H9 (cell line): ENCODE results near the gene CRACR2A. TPM values are rescaled to one million over a fixed set of nuclear protein-coding genes. Genes with fewer than 3 reads are reported as not detected.
A peak's percentile ranks its signal among the peaks of the same experiment; 100 is the strongest.

ENCODE experiments used
- DNase-seq: peaks from one replicate; pipeline ENCODE4 v3.0.0-alpha.2; 2017
- H2AFZ ChIP-seq: one replicate; pipeline ENCODE4 v1.6.1; 2013; ENCODE audit warnings: mild to moderate bottlenecking, low read length, control low read depth, moderate library complexity
- H2AK5ac ChIP-seq: 2 replicates; pipeline ENCODE4 v1.6.1; 2013; ENCODE audit warnings: low read length, control low read depth, mixed read lengths; ENCODE audit not compliant: insufficient read length
- H2BK120ac ChIP-seq: one replicate; pipeline ENCODE4 v1.6.1; 2013; ENCODE audit warnings: low read depth, mild to moderate bottlenecking, low read length, control low read depth, inconsistent platforms; ENCODE audit not compliant: poor library complexity, severe bottlenecking
- H2BK12ac ChIP-seq: 2 replicates; pipeline ENCODE4 v1.6.1; 2013; ENCODE audit warnings: low read length, control low read depth, mixed read lengths, low read depth; ENCODE audit not compliant: insufficient read length
- H2BK15ac ChIP-seq: 2 replicates; pipeline ENCODE4 v1.6.1; 2013; ENCODE audit warnings: low read depth, low read length, control low read depth
- H2BK20ac ChIP-seq: one replicate; pipeline ENCODE4 v1.6.1; 2013; ENCODE audit warnings: low read depth, mild to moderate bottlenecking, low read length, control low read depth, inconsistent platforms; ENCODE audit not compliant: poor library complexity, severe bottlenecking
- H2BK5ac ChIP-seq: 2 replicates; pipeline ENCODE4 v1.6.1; 2013; ENCODE audit warnings: low read length, control low read depth, mixed read lengths; ENCODE audit not compliant: insufficient read length
- H3K14ac ChIP-seq: 2 replicates; pipeline ENCODE4 v1.6.1; 2013; ENCODE audit warnings: low read length, control low read depth; ENCODE audit not compliant: insufficient read depth
- H3K18ac ChIP-seq: 2 replicates; pipeline ENCODE4 v1.6.1; 2013; ENCODE audit warnings: low read depth, mild to moderate bottlenecking, mixed read lengths, low read length, control low read depth; ENCODE audit not compliant: insufficient read length
- H3K23ac ChIP-seq: 2 replicates; pipeline ENCODE4 v1.6.1; 2013; ENCODE audit warnings: low read length, control low read depth, mixed read lengths, low read depth; ENCODE audit not compliant: insufficient read length
- H3K23me2 ChIP-seq: 2 replicates; pipeline ENCODE4 v1.6.1; 2013; ENCODE audit warnings: low read depth, mild to moderate bottlenecking, mixed read lengths, low read length, control low read depth; ENCODE audit not compliant: insufficient read length, poor library complexity, severe bottlenecking
- H3K27ac ChIP-seq: 2 replicates; pipeline ENCODE4 v1.5.1; 2013; ENCODE audit warnings: low read length, control low read depth, mixed read lengths, low read depth; ENCODE audit not compliant: insufficient read length
- H3K27me3 ChIP-seq: 2 replicates; pipeline ENCODE4 v1.6.1; 2013; ENCODE audit warnings: low read length, control low read depth, inconsistent platforms; ENCODE audit not compliant: insufficient read depth
- H3K4ac ChIP-seq: 2 replicates; pipeline ENCODE4 v1.6.1; 2013; ENCODE audit warnings: low read depth, mild to moderate bottlenecking, control low read depth, inconsistent platforms, low read length, moderate library complexity
- H3K4me1 ChIP-seq: 2 replicates; pipeline ENCODE4 v1.6.1; 2013; ENCODE audit warnings: low read length, control low read depth, inconsistent platforms; ENCODE audit not compliant: insufficient read depth
- H3K4me2 ChIP-seq: 2 replicates; pipeline ENCODE4 v1.6.1; 2013; ENCODE audit warnings: low read length, control low read depth, mixed read lengths; ENCODE audit not compliant: insufficient read length, insufficient read depth
- H3K56ac ChIP-seq: 2 replicates; pipeline ENCODE4 v1.6.1; 2013; ENCODE audit warnings: low read depth, mild to moderate bottlenecking, mixed read lengths, low read length, control low read depth; ENCODE audit not compliant: insufficient read length
- H3K79me1 ChIP-seq: 2 replicates; pipeline ENCODE4 v1.6.1; 2013; ENCODE audit warnings: low read depth, mild to moderate bottlenecking, moderate library complexity, low read length, control low read depth, inconsistent platforms; ENCODE audit not compliant: insufficient read depth, poor library complexity, severe bottlenecking
- H3K79me2 ChIP-seq: 2 replicates; pipeline ENCODE4 v1.6.1; 2013; ENCODE audit warnings: low read length, control low read depth, inconsistent platforms; ENCODE audit not compliant: insufficient read depth
- H3K9ac ChIP-seq: 2 replicates; pipeline ENCODE4 v1.6.1; 2013; ENCODE audit warnings: low read length, control low read depth, mixed read lengths; ENCODE audit not compliant: insufficient read length; ENCODE audit errors: extremely low read depth
- H3K9me3 ChIP-seq: one replicate; pipeline ENCODE4 v1.6.1; 2013; ENCODE audit warnings: low read depth, low read length, inconsistent platforms; ENCODE audit not compliant: control insufficient read depth
- H3T11ph ChIP-seq: one replicate; pipeline ENCODE4 v1.6.1; 2013; ENCODE audit warnings: mild to moderate bottlenecking, low read length, control low read depth, inconsistent platforms
- H4K20me1 ChIP-seq: one replicate; pipeline ENCODE4 v1.6.1; 2013; ENCODE audit not compliant: control insufficient read depth, insufficient read length, insufficient read depth
- H4K5ac ChIP-seq: 2 replicates; pipeline ENCODE4 v1.6.1; 2013; ENCODE audit warnings: low read depth, mild to moderate bottlenecking, mixed read lengths, low read length, control low read depth; ENCODE audit not compliant: insufficient read length
- H4K8ac ChIP-seq: replicated peaks from 2 replicates; pipeline ENCODE4 v1.6.1; 2013; ENCODE audit warnings: low read length, control low read depth, mixed read lengths, low read depth; ENCODE audit not compliant: insufficient read length
- H4K91ac ChIP-seq: 2 replicates; pipeline ENCODE4 v1.6.1; 2013; ENCODE audit warnings: low read depth, mild to moderate bottlenecking, moderate library complexity, mixed read lengths, low read length, control low read depth; ENCODE audit not compliant: insufficient read length
- H3K27ac Mint-ChIP-seq, 3 experiments: 2 replicates in 2 of 3; 3 replicates in 1 of 3; pipeline ENCODE4 v1.8.0; 2020 to 2021; ENCODE audit warnings: mixed read lengths in 3 of 3, mild to moderate bottlenecking in 1 of 3, moderate library complexity in 1 of 3
- H3K27me3 Mint-ChIP-seq: 2 replicates; pipeline ENCODE4 v1.8.0; 2021; ENCODE audit warnings: low read depth, mild to moderate bottlenecking, moderate library complexity, mixed read lengths
- H3K36me3 Mint-ChIP-seq, 3 experiments: 2 replicates in 2 of 3; 3 replicates in 1 of 3; pipeline ENCODE4 v1.8.0; 2020 to 2021; ENCODE audit warnings: low read depth in 3 of 3, mixed read lengths in 3 of 3; ENCODE audit not compliant: insufficient read depth in 1 of 3
- H3K4me1 Mint-ChIP-seq, 2 experiments: 2 replicates each; pipeline ENCODE4 v1.8.0; 2020; ENCODE audit warnings: mixed read lengths in 2 of 2
- H3K4me3 Mint-ChIP-seq, 2 experiments: 2 replicates in 1 of 2; 3 replicates in 1 of 2; pipeline ENCODE4 v1.8.0; 2020 to 2021; ENCODE audit warnings: mild to moderate bottlenecking in 2 of 2, mixed read lengths in 2 of 2, moderate library complexity in 1 of 2
- H3K9me3 Mint-ChIP-seq, 2 experiments: 2 replicates in 1 of 2; 3 replicates in 1 of 2; pipeline ENCODE4 v1.8.0; 2020; ENCODE audit warnings: mild to moderate bottlenecking in 2 of 2, mixed read lengths in 2 of 2, moderate library complexity in 1 of 2
- CTCF ChIP-seq: fragments of 200-600 bp; sonication (generic); conservative IDR thresholded peaks from 3 replicates; pipeline ENCODE4 v1.8.0; 2021; ENCODE audit warnings: antibody characterized with exemption, mild to moderate bottlenecking
- WGBS: extraction: QIAGEN DNeasy Blood & Tissue Kit; methylation state at CpG from one replicate; pipeline ENCODE4 v1.1.7; 2013; ENCODE audit warnings: missing lambda C conversion rate, low lambda C conversion rate, mixed read lengths; ENCODE audit not compliant: insufficient read length; ENCODE audit errors: extremely low coverage; 5-methylcytosine and 5-hydroxymethylcytosine counted together
- total RNA-seq: library from RNA; stranded (reverse); gene quantifications from 2 replicates; pipeline ENCODE4 v1.2.1, GENCODE V29; 2021

The CRACR2A gene
- total RNA-seq, 1 experiment from 2014 or later: 2.0 TPM

GRCh38 chr12:3725388-3726115 is 27.4 kb downstream of the CRACR2A start:
- no peak overlapping the region for H2AK5ac ChIP-seq
- no peak overlapping the region for H3K4me3 Mint-ChIP-seq
- no CpG with 5 or more reads among the region's 6 CpGs for WGBS

More at GRCh38 chr12:3725388-3726115, 27.4 kb downstream of the CRACR2A start:
- H4K5ac ChIP-seq: no peak overlapping the region
- no peak overlapping the region for H3T11ph ChIP-seq
- peaks cover 2% of the 10 kb centered on the region; the same call in 1 of the 2 replicates for H3K27me3 Mint-ChIP-seq
- H4K91ac ChIP-seq: no peak overlapping the region
- DNase-seq: peak; percentile 20
- peaks cover 23 to 34% of the 10 kb centered on the region in 2 experiments for H3K9me3 Mint-ChIP-seq
- H3K79me1 ChIP-seq: no peaks in the 10 kb centered on the region
- no peak overlapping the region for H2AFZ ChIP-seq
- H3K23me2 ChIP-seq: no peaks in the 10 kb centered on the region
- H2BK120ac ChIP-seq: no peak overlapping the region
- no peak overlapping the region for H2BK15ac ChIP-seq
- H3K27ac Mint-ChIP-seq: peak overlapping the region in 1 of 3 experiments; percentile 42; a peak in 2 of 7 replicates
- H3K79me2 ChIP-seq: no peaks in the 10 kb centered on the region
- H3K36me3 Mint-ChIP-seq: peaks cover 9 to 21% (median 15%) of the 10 kb centered on the region in 3 experiments
- H3K4me2 ChIP-seq: no peak overlapping the region
- no peak overlapping the region for H3K27ac ChIP-seq
- no peaks in the 10 kb centered on the region for H3K27me3 ChIP-seq
- H3K4me1 Mint-ChIP-seq: peaks cover 23 to 30% of the 10 kb centered on the region in 2 experiments
- H3K18ac ChIP-seq: peak overlapping the region; percentile 51
- peaks cover 4% of the 10 kb centered on the region; the same call in 1 of the 2 replicates for H3K4me1 ChIP-seq
- no peak overlapping the region for H2BK12ac ChIP-seq
- no peaks in the 10 kb centered on the region for H4K20me1 ChIP-seq
- no peak overlapping the region for H4K8ac ChIP-seq
- no peak overlapping the region for H3K23ac ChIP-seq
- no peak overlapping the region for H3K9ac ChIP-seq
- H3K9me3 ChIP-seq: peaks cover 22% of the 10 kb centered on the region
- H3K14ac ChIP-seq: no peak overlapping the region
- no peak overlapping the region for H2BK20ac ChIP-seq
- no peak for TF ChIP-seq CTCF
- H3K56ac ChIP-seq: no peak overlapping the region
- H3K4ac ChIP-seq: no peak overlapping the region; the same call in 1 of the 2 replicates
- no peak overlapping the region for H2BK5ac ChIP-seq
